Activated CD4-positive, alpha-beta T cell treated with anti-CD3 and anti-CD28 coated beads for 24 hours (primary cell): ENCODE measurements around the gene GTPBP6.
"Not testable (repeated sequence)": the region's sequence is repeated elsewhere in the genome, so short reads cannot be mapped to it uniquely, and the experiment has no call there.

Experiments used
- DNase-seq, 2 donors: peaks; one replicate each; pipeline ENCODE4 v3.0.0-alpha.2; 2020; ENCODE audit warnings: low read depth in 2 of 2

The GTPBP6 gene

GRCh38 chrX:316351-317325 lies 2.0 kb downstream of the GTPBP6 start:
- no peak for DNase-seq

- DNase-seq, result no peak
Observed at GRCh38 chrX:314781-315595, 3.6 kb downstream of the GTPBP6 start.

GRCh38 chrX:314049-314448 lies 4.5 kb downstream of the GTPBP6 start:
- DNase-seq, result no peak

GRCh38 chrX:313546-313945 lies 5.0 kb downstream of the GTPBP6 start:
- no peak for DNase-seq

GRCh38 chrX:312621-313331 lies 5.8 kb downstream of the GTPBP6 start:
- DNase-seq, result no peak

- DNase-seq, result no peak
Observed at GRCh38 chrX:311156-312129, 7.2 kb downstream of the GTPBP6 start.

- no peak for DNase-seq
Observed at GRCh38 chrX:310621-311155, 7.9 kb downstream of the GTPBP6 start.

- no peak for DNase-seq
Observed at GRCh38 chrX:308821-309520, 9.6 kb downstream of the GTPBP6 start.

- no peak for DNase-seq
Observed at GRCh38 chrX:307261-308111, 11.1 kb downstream of the GTPBP6 start.

- DNase-seq, result not testable (repeated sequence)
Observed at GRCh38 chrX:306614-307251, 11.9 kb downstream of the GTPBP6 start.

- not testable (repeated sequence) for DNase-seq
Observed at GRCh38 chrX:305781-306613, 12.6 kb downstream of the GTPBP6 start.

GRCh38 chrX:302975-303374 lies 15.6 kb downstream of the GTPBP6 start:
- DNase-seq, result no peak

GRCh38 chrX:300334-300733 lies 18.3 kb downstream of the GTPBP6 start:
- no peak for DNase-seq

- no peak for DNase-seq
Observed at GRCh38 chrX:298993-299392, 19.6 kb downstream of the GTPBP6 start.

- DNase-seq, result no peak
Observed at GRCh38 chrX:295136-295535, 23.5 kb downstream of the GTPBP6 start.

- no peak for DNase-seq
Observed at GRCh38 chrX:292900-293897, 25.4 kb downstream of the GTPBP6 start.
